K562 (cell line): ENCODE measurements around the gene LHCGR. TPM values are rescaled to one million over a fixed set of nuclear protein-coding genes. Genes with fewer than 3 reads are reported as not detected.
A peak's percentile ranks its signal among the peaks of the same experiment; 100 is the strongest.

Experiments used
- ATAC-seq: fragments of 200-7000 bp; cut with Tn5 transposase; 3 replicates; pipeline ENCODE4 v1.9.1; 2020; ENCODE audit warnings: moderate library complexity
- BruUV-seq: library from RNA; stranded (reverse); fragments of 400-500 nt; replicated peaks from 2 replicates; lab custom pipeline; 2021; lab: Mats Ljungman, UMichigan
- CTCF ChIA-PET: fragments of 300-600 bp; formaldehyde crosslinking; extraction: SDS; loops from one replicate; lab custom pipeline; 2021; ENCODE audit warnings: low intra/inter-chr PET ratio; lab: Yijun Ruan, JAX
- POLR2A ChIA-PET: fragments of 300-600, 350-650 bp; sonication (Branson Sonifier 250); formaldehyde crosslinking; extraction: SDS; loops from one replicate; lab custom pipeline; 2021; ENCODE audit warnings: antibody characterized with exemption, inconsistent platforms; lab: Yijun Ruan, JAX
- DNase-seq, 4 experiments: peaks; one replicate each; pipeline versions ENCODE4 v3.0.0 to v3.0.0-alpha.2; 2011 to 2018; ENCODE audit warnings: low spot score in 3 of 4, mixed read lengths in 3 of 4; ENCODE audit errors: extremely low read depth in 1 of 4
- FAIRE-seq: peaks from 2 replicates; lab custom pipeline; 2011; peaks lifted over from hg19 to GRCh38; lab: Jason Lieb, UNC
- H2AFZ ChIP-seq: 2 replicates; pipeline ENCODE4 v1.6.0; 2011; ENCODE audit warnings: low read depth, low read length, control low read depth, inconsistent platforms
- H3K27ac ChIP-seq: fragments of 200-600 bp; 3 replicates; pipeline ENCODE4 v1.8.0; 2011; ENCODE audit warnings: low read depth, mild to moderate bottlenecking, control low read depth, inconsistent platforms, low read length, moderate library complexity, mixed read lengths; ENCODE audit errors: extremely low read depth
- H3K27me3 ChIP-seq, 2 experiments: fragments of 300-600 bp in 1 of 2; 2 replicates in 1 of 2; 3 replicates in 1 of 2; pipeline versions ENCODE4 v1.6.0 to v1.8.0; 2011; ENCODE audit warnings: inconsistent platforms in 2 of 2, low read length in 2 of 2, mild to moderate bottlenecking in 1 of 2, mixed read lengths in 1 of 2, moderate library complexity in 1 of 2; ENCODE audit not compliant: control insufficient read depth in 2 of 2, insufficient read depth in 2 of 2
- H3K36me3 ChIP-seq: fragments of 300-600 bp; 3 replicates; pipeline ENCODE4 v1.8.0; 2011; ENCODE audit warnings: mild to moderate bottlenecking, low read length, inconsistent platforms; ENCODE audit not compliant: control insufficient read depth, insufficient read depth
- H3K4me1 ChIP-seq, 2 experiments: fragments of 200-600 bp in 1 of 2; replicated peaks in 1 of 2; 2 replicates in 1 of 2; 3 replicates in 1 of 2; pipeline versions ENCODE4 v1.5.1 to v1.8.0; 2011; ENCODE audit warnings: inconsistent platforms in 2 of 2, low read length in 2 of 2, mild to moderate bottlenecking in 1 of 2, mixed read lengths in 1 of 2, moderate library complexity in 1 of 2; ENCODE audit not compliant: control insufficient read depth in 2 of 2, insufficient read depth in 2 of 2
- H3K4me2 ChIP-seq: 2 replicates; pipeline ENCODE4 v1.6.1; 2011; ENCODE audit warnings: low read length, control low read depth, inconsistent platforms, mixed read lengths; ENCODE audit not compliant: insufficient read depth
- H3K4me3 ChIP-seq: fragments of 200-600 bp; sonication (generic), shearing (Covaris generic); 2 replicates; pipeline ENCODE4 v1.5.1; 2016; ENCODE audit warnings: control low read depth, inconsistent platforms
- H3K79me2 ChIP-seq: fragments of 200-600 bp; 3 replicates; pipeline ENCODE4 v1.8.0; 2011; ENCODE audit warnings: low read length, inconsistent platforms; ENCODE audit not compliant: control insufficient read depth, insufficient read depth
- H3K9ac ChIP-seq, 2 experiments: 2 replicates each; pipeline versions ENCODE4 v1.6.0 to v1.6.1; 2011; ENCODE audit warnings: low read depth in 2 of 2, low read length in 2 of 2, control low read depth in 1 of 2, inconsistent platforms in 1 of 2, mild to moderate bottlenecking in 1 of 2, mixed read lengths in 1 of 2; ENCODE audit not compliant: insufficient read depth in 1 of 2
- H3K9me1 ChIP-seq: one replicate; pipeline ENCODE4 v1.6.0; 2011; ENCODE audit warnings: inconsistent platforms, mild to moderate bottlenecking, low read length, moderate library complexity; ENCODE audit not compliant: control insufficient read depth, insufficient read depth
- H3K9me3 ChIP-seq: replicated peaks from 2 replicates; pipeline ENCODE4 v1.5.1; 2011; ENCODE audit warnings: low read depth, low read length, inconsistent platforms; ENCODE audit not compliant: control insufficient read depth, insufficient read depth
- H4K20me1 ChIP-seq: replicated peaks from 2 replicates; pipeline ENCODE4 v1.6.1; 2011; ENCODE audit warnings: low read length, inconsistent platforms, mixed read lengths; ENCODE audit not compliant: control insufficient read depth, insufficient read depth
- CTBP1 ChIP-seq: fragments of 450-650 bp; IDR thresholded peaks from 2 replicates; pipeline ENCODE4 v1.6.1; 2016; ENCODE audit warnings: borderline replicate concordance
- FOXJ2 ChIP-seq: fragments of 200-800 bp; sonication (Bioruptor generic); IDR thresholded peaks from 2 replicates; pipeline ENCODE4 v1.6.1; 2016; ENCODE audit warnings: missing genetic modification characterization, missing compliant biosample characterization
- GABPB1 ChIP-seq: sonication (generic); formaldehyde crosslinking; IDR thresholded peaks from 2 replicates; pipeline ENCODE4 v1.8.0; 2022; ENCODE audit warnings: mild to moderate bottlenecking, missing genetic modification reagents
- ZNF277 ChIP-seq: fragments of 250-450 bp; sonication (Bioruptor Pico); IDR thresholded peaks from 2 replicates; pipeline ENCODE4 v1.8.0; 2022; ENCODE audit warnings: inconsistent platforms, mild to moderate bottlenecking, moderate library complexity, borderline replicate concordance
- WGBS: fragments of 100-300 bp; shearing (Covaris generic); methylation state at CpG from one replicate; pipeline ENCODE4 v1.1.6; 2016; ENCODE audit warnings: low coverage, mixed read lengths; ENCODE audit not compliant: insufficient coverage; ENCODE audit errors: missing lambda C conversion rate; 5-methylcytosine and 5-hydroxymethylcytosine counted together
- in situ Hi-C: fragments of 300-500 bp; cut with MboI; formaldehyde crosslinking; loops from 4 replicates; pipeline ENCODE4 v1.15.0; 2018; ENCODE audit warnings: inconsistent platforms, mixed read lengths
- intact Hi-C: fragments of 100-400 bp; cut with micrococcal nuclease; formaldehyde crosslinking; loops from 2 replicates; pipeline ENCODE4 v1.14.2; 2022
- polyA plus RNA-seq, 8 experiments: library from polyadenylated mRNA; depleted of rRNA in 4 of 8; stranded (reverse) in 5 of 8; unstranded in 3 of 8; fragments of >200 nt; fragmentation: Nextera tagmentation in 2 of 8; fragmentation: Illumina TruSeq in 1 of 8; extraction: Ambion mirVana in 2 of 8; extraction: Trizol in 1 of 8; gene quantifications; 2 replicates each; pipeline versions ENCODE4 v1.2.1 to v1.2.3, GENCODE V29; 2011 to 2014; ENCODE audit warnings: inconsistent platforms in 1 of 8, missing spikeins in 1 of 8
- total RNA-seq, 7 experiments: library from RNA; depleted of rRNA in 6 of 7; stranded (reverse); fragments of >200 nt in 6 of 7; fragmentation: Illumina TruSeq in 2 of 7; extraction: Trizol in 2 of 7; gene quantifications; 2 replicates each; pipeline versions ENCODE4 v1.2.1 to v1.2.3, GENCODE V29; 2011 to 2021; ENCODE audit warnings: low replicate concordance in 1 of 7
- TF ChIP-seq, protein P1 (sequence below): sonication (generic); IDR thresholded peaks from 2 replicates; pipeline ENCODE4 v1.6.1; 2016
- TF ChIP-seq, protein P2 (sequence below): fragments of 450-650 bp; IDR thresholded peaks from 2 replicates; pipeline ENCODE4 v1.6.1; 2016; ENCODE audit warnings: mild to moderate bottlenecking, moderate library complexity
- TF ChIP-seq, protein P3 (sequence below): sonication (generic); formaldehyde crosslinking; IDR thresholded peaks from 2 replicates; pipeline ENCODE4 v1.8.0; 2023; ENCODE audit warnings: mild to moderate bottlenecking, missing genetic modification reagents

The LHCGR gene
- total and polyA plus RNA-seq, 9 of the 15 experiments (the other 6 are each of a cell fraction or from before 2014, with no cell fraction given), result not detected

DNA sequence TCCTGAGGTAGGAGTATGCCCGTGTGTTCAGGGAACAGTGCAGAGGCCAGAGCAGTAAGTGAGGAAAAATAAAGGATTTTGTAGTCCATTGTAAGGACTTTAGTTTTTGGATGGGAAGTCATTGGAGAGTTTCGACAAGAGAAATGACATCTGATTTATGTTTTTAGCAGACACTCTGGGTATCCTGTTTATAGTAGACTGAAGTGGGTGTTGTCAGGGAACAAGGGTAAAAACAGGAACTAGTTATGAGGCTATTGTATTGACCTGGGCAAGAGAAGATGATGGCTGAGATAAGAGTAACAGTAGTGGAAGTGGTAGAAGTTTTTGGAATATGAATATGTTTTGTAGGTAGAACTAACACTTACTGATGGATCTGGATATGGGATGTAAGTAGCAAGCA is 78.1 kb downstream of the LHCGR start:
- Histone ChIP-seq H3K9me1 (no peaks in the 10 kb centered on the region), H2AFZ (no peak overlapping the region), H3K4me1 (no peaks in the 10 kb centered on the region; a peak in 1 of 5 replicates), H4K20me1 (no peaks in the 10 kb centered on the region), H3K9ac (no peak overlapping the region), H3K79me2 (no peaks in the 10 kb centered on the region), H3K9me3 (no peaks in the 10 kb centered on the region), H3K4me2 (no peak overlapping the region), H3K27me3 (no peaks in the 10 kb centered on the region), H3K36me3 (no peaks in the 10 kb centered on the region), H3K27ac (no peak overlapping the region), H3K4me3 (no peak overlapping the region)
- FAIRE-seq (peak; percentile 23), ATAC-seq (no peak; the same call in 2 of the 3 replicates), DNase-seq (no peak)
- in situ Hi-C loops (no loop called here), intact Hi-C loops (no loop called here)
- WGBS, result 4% methylated on average over 2 of the region's 2 CpGs
- BruUV-seq, result no TSS peak
- POLR2A ChIA-PET, result no interaction called here
- CTCF ChIA-PET, result no interaction called here
- TF ChIP-seq CTBP1 (peak; percentile 62; the same call in 1 of the 2 replicates), ZNF277 (CRISPR knock-in tag) (no peak), FOXJ2 (tag) (peak; percentile 50; the same call in 1 of the 2 replicates), GABPB1 (CRISPR knock-in tag) (no peak)
- TF ChIP-seq, protein P1, sequence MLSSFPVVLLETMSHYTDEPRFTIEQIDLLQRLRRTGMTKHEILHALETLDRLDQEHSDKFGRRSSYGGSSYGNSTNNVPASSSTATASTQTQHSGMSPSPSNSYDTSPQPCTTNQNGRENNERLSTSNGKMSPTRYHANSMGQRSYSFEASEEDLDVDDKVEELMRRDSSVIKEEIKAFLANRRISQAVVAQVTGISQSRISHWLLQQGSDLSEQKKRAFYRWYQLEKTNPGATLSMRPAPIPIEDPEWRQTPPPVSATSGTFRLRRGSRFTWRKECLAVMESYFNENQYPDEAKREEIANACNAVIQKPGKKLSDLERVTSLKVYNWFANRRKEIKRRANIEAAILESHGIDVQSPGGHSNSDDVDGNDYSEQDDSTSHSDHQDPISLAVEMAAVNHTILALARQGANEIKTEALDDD, result peak; percentile 90
- TF ChIP-seq, protein P2, sequence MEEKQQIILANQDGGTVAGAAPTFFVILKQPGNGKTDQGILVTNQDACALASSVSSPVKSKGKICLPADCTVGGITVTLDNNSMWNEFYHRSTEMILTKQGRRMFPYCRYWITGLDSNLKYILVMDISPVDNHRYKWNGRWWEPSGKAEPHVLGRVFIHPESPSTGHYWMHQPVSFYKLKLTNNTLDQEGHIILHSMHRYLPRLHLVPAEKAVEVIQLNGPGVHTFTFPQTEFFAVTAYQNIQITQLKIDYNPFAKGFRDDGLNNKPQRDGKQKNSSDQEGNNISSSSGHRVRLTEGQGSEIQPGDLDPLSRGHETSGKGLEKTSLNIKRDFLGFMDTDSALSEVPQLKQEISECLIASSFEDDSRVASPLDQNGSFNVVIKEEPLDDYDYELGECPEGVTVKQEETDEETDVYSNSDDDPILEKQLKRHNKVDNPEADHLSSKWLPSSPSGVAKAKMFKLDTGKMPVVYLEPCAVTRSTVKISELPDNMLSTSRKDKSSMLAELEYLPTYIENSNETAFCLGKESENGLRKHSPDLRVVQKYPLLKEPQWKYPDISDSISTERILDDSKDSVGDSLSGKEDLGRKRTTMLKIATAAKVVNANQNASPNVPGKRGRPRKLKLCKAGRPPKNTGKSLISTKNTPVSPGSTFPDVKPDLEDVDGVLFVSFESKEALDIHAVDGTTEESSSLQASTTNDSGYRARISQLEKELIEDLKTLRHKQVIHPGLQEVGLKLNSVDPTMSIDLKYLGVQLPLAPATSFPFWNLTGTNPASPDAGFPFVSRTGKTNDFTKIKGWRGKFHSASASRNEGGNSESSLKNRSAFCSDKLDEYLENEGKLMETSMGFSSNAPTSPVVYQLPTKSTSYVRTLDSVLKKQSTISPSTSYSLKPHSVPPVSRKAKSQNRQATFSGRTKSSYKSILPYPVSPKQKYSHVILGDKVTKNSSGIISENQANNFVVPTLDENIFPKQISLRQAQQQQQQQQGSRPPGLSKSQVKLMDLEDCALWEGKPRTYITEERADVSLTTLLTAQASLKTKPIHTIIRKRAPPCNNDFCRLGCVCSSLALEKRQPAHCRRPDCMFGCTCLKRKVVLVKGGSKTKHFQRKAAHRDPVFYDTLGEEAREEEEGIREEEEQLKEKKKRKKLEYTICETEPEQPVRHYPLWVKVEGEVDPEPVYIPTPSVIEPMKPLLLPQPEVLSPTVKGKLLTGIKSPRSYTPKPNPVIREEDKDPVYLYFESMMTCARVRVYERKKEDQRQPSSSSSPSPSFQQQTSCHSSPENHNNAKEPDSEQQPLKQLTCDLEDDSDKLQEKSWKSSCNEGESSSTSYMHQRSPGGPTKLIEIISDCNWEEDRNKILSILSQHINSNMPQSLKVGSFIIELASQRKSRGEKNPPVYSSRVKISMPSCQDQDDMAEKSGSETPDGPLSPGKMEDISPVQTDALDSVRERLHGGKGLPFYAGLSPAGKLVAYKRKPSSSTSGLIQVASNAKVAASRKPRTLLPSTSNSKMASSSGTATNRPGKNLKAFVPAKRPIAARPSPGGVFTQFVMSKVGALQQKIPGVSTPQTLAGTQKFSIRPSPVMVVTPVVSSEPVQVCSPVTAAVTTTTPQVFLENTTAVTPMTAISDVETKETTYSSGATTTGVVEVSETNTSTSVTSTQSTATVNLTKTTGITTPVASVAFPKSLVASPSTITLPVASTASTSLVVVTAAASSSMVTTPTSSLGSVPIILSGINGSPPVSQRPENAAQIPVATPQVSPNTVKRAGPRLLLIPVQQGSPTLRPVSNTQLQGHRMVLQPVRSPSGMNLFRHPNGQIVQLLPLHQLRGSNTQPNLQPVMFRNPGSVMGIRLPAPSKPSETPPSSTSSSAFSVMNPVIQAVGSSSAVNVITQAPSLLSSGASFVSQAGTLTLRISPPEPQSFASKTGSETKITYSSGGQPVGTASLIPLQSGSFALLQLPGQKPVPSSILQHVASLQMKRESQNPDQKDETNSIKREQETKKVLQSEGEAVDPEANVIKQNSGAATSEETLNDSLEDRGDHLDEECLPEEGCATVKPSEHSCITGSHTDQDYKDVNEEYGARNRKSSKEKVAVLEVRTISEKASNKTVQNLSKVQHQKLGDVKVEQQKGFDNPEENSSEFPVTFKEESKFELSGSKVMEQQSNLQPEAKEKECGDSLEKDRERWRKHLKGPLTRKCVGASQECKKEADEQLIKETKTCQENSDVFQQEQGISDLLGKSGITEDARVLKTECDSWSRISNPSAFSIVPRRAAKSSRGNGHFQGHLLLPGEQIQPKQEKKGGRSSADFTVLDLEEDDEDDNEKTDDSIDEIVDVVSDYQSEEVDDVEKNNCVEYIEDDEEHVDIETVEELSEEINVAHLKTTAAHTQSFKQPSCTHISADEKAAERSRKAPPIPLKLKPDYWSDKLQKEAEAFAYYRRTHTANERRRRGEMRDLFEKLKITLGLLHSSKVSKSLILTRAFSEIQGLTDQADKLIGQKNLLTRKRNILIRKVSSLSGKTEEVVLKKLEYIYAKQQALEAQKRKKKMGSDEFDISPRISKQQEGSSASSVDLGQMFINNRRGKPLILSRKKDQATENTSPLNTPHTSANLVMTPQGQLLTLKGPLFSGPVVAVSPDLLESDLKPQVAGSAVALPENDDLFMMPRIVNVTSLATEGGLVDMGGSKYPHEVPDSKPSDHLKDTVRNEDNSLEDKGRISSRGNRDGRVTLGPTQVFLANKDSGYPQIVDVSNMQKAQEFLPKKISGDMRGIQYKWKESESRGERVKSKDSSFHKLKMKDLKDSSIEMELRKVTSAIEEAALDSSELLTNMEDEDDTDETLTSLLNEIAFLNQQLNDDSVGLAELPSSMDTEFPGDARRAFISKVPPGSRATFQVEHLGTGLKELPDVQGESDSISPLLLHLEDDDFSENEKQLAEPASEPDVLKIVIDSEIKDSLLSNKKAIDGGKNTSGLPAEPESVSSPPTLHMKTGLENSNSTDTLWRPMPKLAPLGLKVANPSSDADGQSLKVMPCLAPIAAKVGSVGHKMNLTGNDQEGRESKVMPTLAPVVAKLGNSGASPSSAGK, result no peak
- TF ChIP-seq, protein P3, sequence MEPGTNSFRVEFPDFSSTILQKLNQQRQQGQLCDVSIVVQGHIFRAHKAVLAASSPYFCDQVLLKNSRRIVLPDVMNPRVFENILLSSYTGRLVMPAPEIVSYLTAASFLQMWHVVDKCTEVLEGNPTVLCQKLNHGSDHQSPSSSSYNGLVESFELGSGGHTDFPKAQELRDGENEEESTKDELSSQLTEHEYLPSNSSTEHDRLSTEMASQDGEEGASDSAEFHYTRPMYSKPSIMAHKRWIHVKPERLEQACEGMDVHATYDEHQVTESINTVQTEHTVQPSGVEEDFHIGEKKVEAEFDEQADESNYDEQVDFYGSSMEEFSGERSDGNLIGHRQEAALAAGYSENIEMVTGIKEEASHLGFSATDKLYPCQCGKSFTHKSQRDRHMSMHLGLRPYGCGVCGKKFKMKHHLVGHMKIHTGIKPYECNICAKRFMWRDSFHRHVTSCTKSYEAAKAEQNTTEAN (CRISPR knock-in tag), result no peak
